WERI-Rb-1 (cell line): Measurements from ENCODE around the gene CD3E.

Source experiments
- DNase-seq: peaks from one replicate; pipeline ENCODE4 v3.0.0-alpha.2; 2020
- H3K27ac ChIP-seq: fragments of 250-450 bp; sonication (Bioruptor Pico); 2 replicates; pipeline ENCODE4 v1.5.1; 2020; ENCODE audit warnings: mild to moderate bottlenecking, moderate library complexity
- H3K27me3 ChIP-seq: fragments of 250-450 bp; sonication (Bioruptor Pico); 2 replicates; pipeline ENCODE4 v1.5.1; 2021; ENCODE audit warnings: mild to moderate bottlenecking, low read depth, moderate library complexity; ENCODE audit not compliant: insufficient read depth, severe bottlenecking
- H3K36me3 ChIP-seq: fragments of 250-450 bp; sonication (Bioruptor Pico); 2 replicates; pipeline ENCODE4 v1.5.1; 2020; ENCODE audit warnings: mild to moderate bottlenecking, moderate library complexity
- H3K4me3 ChIP-seq: 2 replicates; pipeline ENCODE4 v1.5.1; 2011; ENCODE audit warnings: low read depth, mild to moderate bottlenecking, control low read depth, low read length
- H3K9me3 ChIP-seq: fragments of 250-450 bp; sonication (Bioruptor Pico); 2 replicates; pipeline ENCODE4 v1.5.1; 2021; ENCODE audit warnings: mild to moderate bottlenecking, moderate library complexity; ENCODE audit not compliant: severe bottlenecking
- TF ChIP-seq, protein P1 (sequence below): IDR thresholded peaks from 2 replicates; pipeline ENCODE4 v1.5.1; 2011; ENCODE audit warnings: low read depth, mild to moderate bottlenecking, control low read depth, inconsistent platforms, low read length

CD3E gene

GRCh38 chr11:118304568-118305248 is at the start of gene CD3E:
Gene CD3E, plus strand, starts transcription at chr11:118304730. Its CDS starts 223 bp downstream, at chr11:118304953.
- no peaks in the 10 kb centered on the region for H3K36me3 ChIP-seq
- no peak within 1 kb of the TSS for H3K4me3 ChIP-seq
- H3K27ac ChIP-seq = no peak within 1 kb of the TSS
- H3K27me3 ChIP-seq = no peaks in the 10 kb centered on the region
- TF ChIP-seq, protein P1, sequence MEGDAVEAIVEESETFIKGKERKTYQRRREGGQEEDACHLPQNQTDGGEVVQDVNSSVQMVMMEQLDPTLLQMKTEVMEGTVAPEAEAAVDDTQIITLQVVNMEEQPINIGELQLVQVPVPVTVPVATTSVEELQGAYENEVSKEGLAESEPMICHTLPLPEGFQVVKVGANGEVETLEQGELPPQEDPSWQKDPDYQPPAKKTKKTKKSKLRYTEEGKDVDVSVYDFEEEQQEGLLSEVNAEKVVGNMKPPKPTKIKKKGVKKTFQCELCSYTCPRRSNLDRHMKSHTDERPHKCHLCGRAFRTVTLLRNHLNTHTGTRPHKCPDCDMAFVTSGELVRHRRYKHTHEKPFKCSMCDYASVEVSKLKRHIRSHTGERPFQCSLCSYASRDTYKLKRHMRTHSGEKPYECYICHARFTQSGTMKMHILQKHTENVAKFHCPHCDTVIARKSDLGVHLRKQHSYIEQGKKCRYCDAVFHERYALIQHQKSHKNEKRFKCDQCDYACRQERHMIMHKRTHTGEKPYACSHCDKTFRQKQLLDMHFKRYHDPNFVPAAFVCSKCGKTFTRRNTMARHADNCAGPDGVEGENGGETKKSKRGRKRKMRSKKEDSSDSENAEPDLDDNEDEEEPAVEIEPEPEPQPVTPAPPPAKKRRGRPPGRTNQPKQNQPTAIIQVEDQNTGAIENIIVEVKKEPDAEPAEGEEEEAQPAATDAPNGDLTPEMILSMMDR = no peak
- no peaks in the 10 kb centered on the region for H3K9me3 ChIP-seq
- DNase-seq = no peak

- H3K27ac ChIP-seq = no peak overlapping the region
- H3K9me3 ChIP-seq = no peaks in the 10 kb centered on the region
- H3K27me3 ChIP-seq = no peaks in the 10 kb centered on the region
- TF ChIP-seq, protein P1 = peak; percentile 32; the same call in 1 of the 2 replicates
- no peak overlapping the region for H3K4me3 ChIP-seq
- DNase-seq = peak; percentile 18
- no peaks in the 10 kb centered on the region for H3K36me3 ChIP-seq
Observed at GRCh38 chr11:118258410-118258809, 46.1 kb upstream of the CD3E start.

- H3K27ac ChIP-seq = no peak overlapping the region
- TF ChIP-seq, protein P1 = no peak
- H3K36me3 ChIP-seq = no peaks in the 10 kb centered on the region
- no peaks in the 10 kb centered on the region for H3K27me3 ChIP-seq
- no peak for DNase-seq
- H3K9me3 ChIP-seq = no peaks in the 10 kb centered on the region
- H3K4me3 ChIP-seq = no peak overlapping the region
Observed at GRCh38 chr11:118259138-118259537, 45.4 kb upstream of the CD3E start.

- TF ChIP-seq, protein P1 = no peak
- Histone ChIP-seq H3K4me3 (no peak overlapping the region), H3K36me3 (no peaks in the 10 kb centered on the region), H3K27me3 (no peaks in the 10 kb centered on the region), H3K9me3 (no peaks in the 10 kb centered on the region), H3K27ac (no peak overlapping the region)
- DNase-seq = no peak
Observed at GRCh38 chr11:118260353-118260752, 44.2 kb upstream of the CD3E start.

DNA sequence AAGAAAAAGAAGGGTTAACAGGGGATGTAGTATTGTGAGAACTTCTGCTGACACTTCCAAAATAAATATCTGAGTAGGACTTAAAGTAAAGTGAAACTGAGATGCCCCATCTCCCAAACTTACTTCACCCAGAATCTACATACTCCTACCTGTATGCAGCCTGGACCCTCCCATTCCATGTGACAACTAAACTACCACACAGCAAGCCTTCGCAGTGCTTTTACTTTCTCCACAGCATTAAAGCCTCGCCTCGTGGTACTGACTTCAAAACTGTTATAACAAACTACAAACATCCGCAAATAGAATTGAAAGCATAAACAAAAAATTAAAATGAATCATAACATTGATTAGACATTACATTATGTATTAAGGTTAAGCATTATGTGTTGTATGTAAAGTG is 41.4 kb upstream of the CD3E start:
- Histone ChIP-seq H3K27me3 (no peaks in the 10 kb centered on the region), H3K9me3 (no peaks in the 10 kb centered on the region), H3K36me3 (no peaks in the 10 kb centered on the region), H3K4me3 (no peak overlapping the region), H3K27ac (no peak overlapping the region)
- no peak for DNase-seq
- TF ChIP-seq, protein P1 = no peak
